ENCODE measurements around the gene GNRH2.
"Not testable (repeated sequence)": the region's sequence is repeated elsewhere in the genome, so short reads cannot be mapped to it uniquely, and the experiment has no call there.

The GNRH2 gene

GRCh38 chr20:3068075-3068474, 24.7 kb downstream of the GNRH2 start:
- TF ChIP-seq POLR2AphosphoS5 (IDR thresholded peaks at IDR 0.05; ENCODE audit: low read depth, low read length) (no peak), POLR2A (IDR thresholded peaks at IDR 0.05; ENCODE audit: low read depth, low read length) (no peak), TAF1 (IDR thresholded peaks at IDR 0.05; ENCODE audit: borderline replicate concordance, low read depth, low read length) (no peak)

GRCh38 chr20:3068986-3069900, 25.8 kb downstream of the GNRH2 start:
- FAIRE-seq, result no peak
- no peak for DNase-seq (ENCODE audit: insufficient read length)
- TF ChIP-seq POLR2A (IDR thresholded peaks at IDR 0.05; ENCODE audit: low read depth, low read length) (no peak), TAF1 (IDR thresholded peaks at IDR 0.05; ENCODE audit: borderline replicate concordance, low read depth, low read length) (no peak), POLR2AphosphoS5 (IDR thresholded peaks at IDR 0.05; ENCODE audit: low read depth, low read length) (no peak)

More at GRCh38 chr20:3068075-3068474, 24.7 kb downstream of the GNRH2 start:
- DNase-seq (ENCODE audit: insufficient read length) (no peak), FAIRE-seq (no peak)

GRCh38 chr20:3070725-3071124, 27.3 kb downstream of the GNRH2 start:
- no peak for TF ChIP-seq POLR2A (IDR thresholded peaks at IDR 0.05; ENCODE audit: low read depth, low read length)
- TF ChIP-seq TAF1 (IDR thresholded peaks at IDR 0.05; ENCODE audit: borderline replicate concordance, low read depth, low read length), result no peak
- no peak for TF ChIP-seq POLR2AphosphoS5 (IDR thresholded peaks at IDR 0.05; ENCODE audit: low read depth, low read length)
- no peak for DNase-seq (ENCODE audit: insufficient read length)

GRCh38 chr20:3071266-3071609, 27.8 kb downstream of the GNRH2 start:
- no peak for FAIRE-seq

More at GRCh38 chr20:3070725-3071124, 27.3 kb downstream of the GNRH2 start:
- FAIRE-seq, result no peak

GRCh38 chr20:3071610-3072529, 28.4 kb downstream of the GNRH2 start, which contains the start of gene OXT:
Gene OXT, plus strand, starts transcription at chr20:3071620. Its CDS starts 36 bp downstream, at chr20:3071656.
- TF ChIP-seq TAF1 (IDR thresholded peaks at IDR 0.05; ENCODE audit: borderline replicate concordance, low read depth, low read length) (no peak), POLR2AphosphoS5 (IDR thresholded peaks at IDR 0.05; ENCODE audit: low read depth, low read length) (no peak), POLR2A (IDR thresholded peaks at IDR 0.05; ENCODE audit: low read depth, low read length) (no peak)
- no peak for DNase-seq (ENCODE audit: insufficient read length)
- FAIRE-seq, result no peak

More at GRCh38 chr20:3071266-3071609, 27.8 kb downstream of the GNRH2 start:
- TF ChIP-seq POLR2A (IDR thresholded peaks at IDR 0.05; ENCODE audit: low read depth, low read length) (no peak), TAF1 (IDR thresholded peaks at IDR 0.05; ENCODE audit: borderline replicate concordance, low read depth, low read length) (no peak), POLR2AphosphoS5 (IDR thresholded peaks at IDR 0.05; ENCODE audit: low read depth, low read length) (no peak)
- DNase-seq (ENCODE audit: insufficient read length), result no peak

GRCh38 chr20:3072530-3073250, 29.3 kb downstream of the GNRH2 start:
- no peak for FAIRE-seq
- TF ChIP-seq POLR2A (IDR thresholded peaks at IDR 0.05; ENCODE audit: low read depth, low read length) (no peak), TAF1 (IDR thresholded peaks at IDR 0.05; ENCODE audit: borderline replicate concordance, low read depth, low read length) (no peak), POLR2AphosphoS5 (IDR thresholded peaks at IDR 0.05; ENCODE audit: low read depth, low read length) (no peak)
- DNase-seq (ENCODE audit: insufficient read length), result no peak

GRCh38 chr20:3073251-3073643, 29.8 kb downstream of the GNRH2 start:
- FAIRE-seq; DNase-seq (ENCODE audit: insufficient read length): not testable (repeated sequence)

- FAIRE-seq, result no peak
- TF ChIP-seq POLR2AphosphoS5 (IDR thresholded peaks at IDR 0.05; ENCODE audit: low read depth, low read length) (no peak), POLR2A (IDR thresholded peaks at IDR 0.05; ENCODE audit: low read depth, low read length) (no peak), TAF1 (IDR thresholded peaks at IDR 0.05; ENCODE audit: borderline replicate concordance, low read depth, low read length) (no peak)
- DNase-seq (ENCODE audit: insufficient read length), result no peak
Observed at GRCh38 chr20:3074812-3075211, 31.4 kb downstream of the GNRH2 start.

GRCh38 chr20:3075315-3075714, 31.9 kb downstream of the GNRH2 start:
- not testable (repeated sequence) for FAIRE-seq; DNase-seq (ENCODE audit: insufficient read length)

- TF ChIP-seq POLR2A (IDR thresholded peaks at IDR 0.05; ENCODE audit: low read depth, low read length) (no peak), TAF1 (IDR thresholded peaks at IDR 0.05; ENCODE audit: borderline replicate concordance, low read depth, low read length) (no peak), POLR2AphosphoS5 (IDR thresholded peaks at IDR 0.05; ENCODE audit: low read depth, low read length) (no peak)
- DNase-seq (ENCODE audit: insufficient read length), result no peak
- no peak for FAIRE-seq
Observed at GRCh38 chr20:3077618-3078134, 34.3 kb downstream of the GNRH2 start.

- no peak for TF ChIP-seq POLR2A (IDR thresholded peaks at IDR 0.05; ENCODE audit: low read depth, low read length)
- TF ChIP-seq TAF1 (IDR thresholded peaks at IDR 0.05; ENCODE audit: borderline replicate concordance, low read depth, low read length), result no peak
- TF ChIP-seq POLR2AphosphoS5 (IDR thresholded peaks at IDR 0.05; ENCODE audit: low read depth, low read length), result no peak
- DNase-seq (ENCODE audit: insufficient read length) (no peak), FAIRE-seq (no peak)
Observed at GRCh38 chr20:3080939-3081388, 37.5 kb downstream of the GNRH2 start.
